ENCODE results near the gene TPX2.

TPX2 gene

GRCh38 chr20:31823360-31824124, 84.5 kb downstream of the TPX2 start (continued):
- TF ChIP-seq PATZ1 (CRISPR knock-in tag; IDR thresholded peaks at IDR 0.05; ENCODE audit: borderline replicate concordance) (no peak), ZNF8 (CRISPR knock-in tag; IDR thresholded peaks at IDR 0.05) (no peak), ZFP30 (CRISPR knock-in tag; IDR thresholded peaks at IDR 0.05) (no peak)

GRCh38 chr20:31824125-31824485, 85.0 kb downstream of the TPX2 start:
- no peak for ATAC-seq
- TF ChIP-seq TCF4 (CRISPR knock-in tag; IDR thresholded peaks at IDR 0.05; ENCODE audit: borderline replicate concordance) (no peak), ZNF565 (CRISPR knock-in tag; conservative IDR thresholded peaks at IDR 0.05; ENCODE audit: low read depth) (no peak), ZNF70 (CRISPR knock-in tag; IDR thresholded peaks at IDR 0.05) (no peak), GLIS3 (CRISPR knock-in tag; IDR thresholded peaks at IDR 0.05) (no peak), ZFP30 (CRISPR knock-in tag; IDR thresholded peaks at IDR 0.05) (no peak), CSDC2 (CRISPR knock-in tag; IDR thresholded peaks at IDR 0.05) (no peak)

- TF ChIP-seq ZNF8 (CRISPR knock-in tag; IDR thresholded peaks at IDR 0.05) (no peak), SNAI2 (CRISPR knock-in tag; IDR thresholded peaks at IDR 0.05) (no peak), CSDC2 (CRISPR knock-in tag; IDR thresholded peaks at IDR 0.05) (no peak), PPARA (CRISPR knock-in tag; IDR thresholded peaks at IDR 0.05; ENCODE audit: borderline replicate concordance) (no peak), ZNF70 (CRISPR knock-in tag; IDR thresholded peaks at IDR 0.05) (no peak)
- TF ChIP-seq, protein P1, sequence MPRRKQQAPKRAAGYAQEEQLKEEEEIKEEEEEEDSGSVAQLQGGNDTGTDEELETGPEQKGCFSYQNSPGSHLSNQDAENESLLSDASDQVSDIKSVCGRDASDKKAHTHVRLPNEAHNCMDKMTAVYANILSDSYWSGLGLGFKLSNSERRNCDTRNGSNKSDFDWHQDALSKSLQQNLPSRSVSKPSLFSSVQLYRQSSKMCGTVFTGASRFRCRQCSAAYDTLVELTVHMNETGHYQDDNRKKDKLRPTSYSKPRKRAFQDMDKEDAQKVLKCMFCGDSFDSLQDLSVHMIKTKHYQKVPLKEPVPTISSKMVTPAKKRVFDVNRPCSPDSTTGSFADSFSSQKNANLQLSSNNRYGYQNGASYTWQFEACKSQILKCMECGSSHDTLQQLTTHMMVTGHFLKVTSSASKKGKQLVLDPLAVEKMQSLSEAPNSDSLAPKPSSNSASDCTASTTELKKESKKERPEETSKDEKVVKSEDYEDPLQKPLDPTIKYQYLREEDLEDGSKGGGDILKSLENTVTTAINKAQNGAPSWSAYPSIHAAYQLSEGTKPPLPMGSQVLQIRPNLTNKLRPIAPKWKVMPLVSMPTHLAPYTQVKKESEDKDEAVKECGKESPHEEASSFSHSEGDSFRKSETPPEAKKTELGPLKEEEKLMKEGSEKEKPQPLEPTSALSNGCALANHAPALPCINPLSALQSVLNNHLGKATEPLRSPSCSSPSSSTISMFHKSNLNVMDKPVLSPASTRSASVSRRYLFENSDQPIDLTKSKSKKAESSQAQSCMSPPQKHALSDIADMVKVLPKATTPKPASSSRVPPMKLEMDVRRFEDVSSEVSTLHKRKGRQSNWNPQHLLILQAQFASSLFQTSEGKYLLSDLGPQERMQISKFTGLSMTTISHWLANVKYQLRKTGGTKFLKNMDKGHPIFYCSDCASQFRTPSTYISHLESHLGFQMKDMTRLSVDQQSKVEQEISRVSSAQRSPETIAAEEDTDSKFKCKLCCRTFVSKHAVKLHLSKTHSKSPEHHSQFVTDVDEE (CRISPR knock-in tag; IDR thresholded peaks at IDR 0.05), result no peak
- TF ChIP-seq, protein P2, sequence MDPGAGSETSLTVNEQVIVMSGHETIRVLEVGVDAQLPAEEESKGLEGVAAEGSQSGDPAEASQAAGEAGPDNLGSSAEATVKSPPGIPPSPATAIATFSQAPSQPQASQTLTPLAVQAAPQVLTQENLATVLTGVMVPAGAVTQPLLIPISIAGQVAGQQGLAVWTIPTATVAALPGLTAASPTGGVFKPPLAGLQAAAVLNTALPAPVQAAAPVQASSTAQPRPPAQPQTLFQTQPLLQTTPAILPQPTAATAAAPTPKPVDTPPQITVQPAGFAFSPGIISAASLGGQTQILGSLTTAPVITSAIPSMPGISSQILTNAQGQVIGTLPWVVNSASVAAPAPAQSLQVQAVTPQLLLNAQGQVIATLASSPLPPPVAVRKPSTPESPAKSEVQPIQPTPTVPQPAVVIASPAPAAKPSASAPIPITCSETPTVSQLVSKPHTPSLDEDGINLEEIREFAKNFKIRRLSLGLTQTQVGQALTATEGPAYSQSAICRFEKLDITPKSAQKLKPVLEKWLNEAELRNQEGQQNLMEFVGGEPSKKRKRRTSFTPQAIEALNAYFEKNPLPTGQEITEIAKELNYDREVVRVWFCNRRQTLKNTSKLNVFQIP (CRISPR knock-in tag; IDR thresholded peaks at IDR 0.05; ENCODE audit: borderline replicate concordance, low read depth), result no peak
- no peak for ATAC-seq
Measured at GRCh38 chr20:31824554-31825313, 85.6 kb downstream of the TPX2 start.

- no peak for ATAC-seq
- TF ChIP-seq CREB5 (CRISPR knock-in tag; IDR thresholded peaks at IDR 0.05; ENCODE audit: low read depth) (no peak), ESRRG (CRISPR knock-in tag; IDR thresholded peaks at IDR 0.05) (no peak), BACH2 (CRISPR knock-in tag; IDR thresholded peaks at IDR 0.05; ENCODE audit: borderline replicate concordance) (no peak), ISL1 (CRISPR knock-in tag; IDR thresholded peaks at IDR 0.05) (no peak), ZC3H10 (CRISPR knock-in tag; IDR thresholded peaks at IDR 0.05) (no peak), SNAI2 (CRISPR knock-in tag; IDR thresholded peaks at IDR 0.05) (no peak), ZNF70 (CRISPR knock-in tag; IDR thresholded peaks at IDR 0.05) (no peak)
- TF ChIP-seq, protein P2 (CRISPR knock-in tag; IDR thresholded peaks at IDR 0.05; ENCODE audit: borderline replicate concordance, low read depth), result no peak
Measured at GRCh38 chr20:31826074-31826473, 87.0 kb downstream of the TPX2 start.
